ENCODE data around the gene MINDY3.
"Not testable (repeated sequence)": the region's sequence is repeated elsewhere in the genome, so short reads cannot be mapped to it uniquely, and the experiment has no call there.

- TF ChIP-seq, protein P1, sequence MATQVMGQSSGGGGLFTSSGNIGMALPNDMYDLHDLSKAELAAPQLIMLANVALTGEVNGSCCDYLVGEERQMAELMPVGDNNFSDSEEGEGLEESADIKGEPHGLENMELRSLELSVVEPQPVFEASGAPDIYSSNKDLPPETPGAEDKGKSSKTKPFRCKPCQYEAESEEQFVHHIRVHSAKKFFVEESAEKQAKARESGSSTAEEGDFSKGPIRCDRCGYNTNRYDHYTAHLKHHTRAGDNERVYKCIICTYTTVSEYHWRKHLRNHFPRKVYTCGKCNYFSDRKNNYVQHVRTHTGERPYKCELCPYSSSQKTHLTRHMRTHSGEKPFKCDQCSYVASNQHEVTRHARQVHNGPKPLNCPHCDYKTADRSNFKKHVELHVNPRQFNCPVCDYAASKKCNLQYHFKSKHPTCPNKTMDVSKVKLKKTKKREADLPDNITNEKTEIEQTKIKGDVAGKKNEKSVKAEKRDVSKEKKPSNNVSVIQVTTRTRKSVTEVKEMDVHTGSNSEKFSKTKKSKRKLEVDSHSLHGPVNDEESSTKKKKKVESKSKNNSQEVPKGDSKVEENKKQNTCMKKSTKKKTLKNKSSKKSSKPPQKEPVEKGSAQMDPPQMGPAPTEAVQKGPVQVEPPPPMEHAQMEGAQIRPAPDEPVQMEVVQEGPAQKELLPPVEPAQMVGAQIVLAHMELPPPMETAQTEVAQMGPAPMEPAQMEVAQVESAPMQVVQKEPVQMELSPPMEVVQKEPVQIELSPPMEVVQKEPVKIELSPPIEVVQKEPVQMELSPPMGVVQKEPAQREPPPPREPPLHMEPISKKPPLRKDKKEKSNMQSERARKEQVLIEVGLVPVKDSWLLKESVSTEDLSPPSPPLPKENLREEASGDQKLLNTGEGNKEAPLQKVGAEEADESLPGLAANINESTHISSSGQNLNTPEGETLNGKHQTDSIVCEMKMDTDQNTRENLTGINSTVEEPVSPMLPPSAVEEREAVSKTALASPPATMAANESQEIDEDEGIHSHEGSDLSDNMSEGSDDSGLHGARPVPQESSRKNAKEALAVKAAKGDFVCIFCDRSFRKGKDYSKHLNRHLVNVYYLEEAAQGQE (tag by site-specific recombination; IDR thresholded peaks at IDR 0.05) = not testable (repeated sequence)
- not testable (repeated sequence) for TF ChIP-seq ZNF157 (tag by site-specific recombination; IDR thresholded peaks at IDR 0.05); ZBTB21 (tag by site-specific recombination; IDR thresholded peaks at IDR 0.05); GFI1B (tag by site-specific recombination; IDR thresholded peaks at IDR 0.05); REPIN1 (tag by site-specific recombination; IDR thresholded peaks at IDR 0.05; ENCODE audit: low read depth); ZNF521 (tag by site-specific recombination; IDR thresholded peaks at IDR 0.05); ZNF426 (tag by site-specific recombination; IDR thresholded peaks at IDR 0.05)
- TF ChIP-seq, protein P2, sequence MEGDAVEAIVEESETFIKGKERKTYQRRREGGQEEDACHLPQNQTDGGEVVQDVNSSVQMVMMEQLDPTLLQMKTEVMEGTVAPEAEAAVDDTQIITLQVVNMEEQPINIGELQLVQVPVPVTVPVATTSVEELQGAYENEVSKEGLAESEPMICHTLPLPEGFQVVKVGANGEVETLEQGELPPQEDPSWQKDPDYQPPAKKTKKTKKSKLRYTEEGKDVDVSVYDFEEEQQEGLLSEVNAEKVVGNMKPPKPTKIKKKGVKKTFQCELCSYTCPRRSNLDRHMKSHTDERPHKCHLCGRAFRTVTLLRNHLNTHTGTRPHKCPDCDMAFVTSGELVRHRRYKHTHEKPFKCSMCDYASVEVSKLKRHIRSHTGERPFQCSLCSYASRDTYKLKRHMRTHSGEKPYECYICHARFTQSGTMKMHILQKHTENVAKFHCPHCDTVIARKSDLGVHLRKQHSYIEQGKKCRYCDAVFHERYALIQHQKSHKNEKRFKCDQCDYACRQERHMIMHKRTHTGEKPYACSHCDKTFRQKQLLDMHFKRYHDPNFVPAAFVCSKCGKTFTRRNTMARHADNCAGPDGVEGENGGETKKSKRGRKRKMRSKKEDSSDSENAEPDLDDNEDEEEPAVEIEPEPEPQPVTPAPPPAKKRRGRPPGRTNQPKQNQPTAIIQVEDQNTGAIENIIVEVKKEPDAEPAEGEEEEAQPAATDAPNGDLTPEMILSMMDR (tag by site-specific recombination; IDR thresholded peaks at IDR 0.05) = not testable (repeated sequence)
Measured at GRCh38 chr10:15876274-15876673, 16.0 kb upstream of the MINDY3 start.

Data from HEK293 (cell line).